Measurements from ENCODE around the gene VAPA. TPM values are rescaled to one million over a fixed set of nuclear protein-coding genes. Genes with fewer than 3 reads are reported as not detected.

Gene VAPA
- total RNA-seq, 1 donor from 2014 or later = 203 TPM

DNA sequence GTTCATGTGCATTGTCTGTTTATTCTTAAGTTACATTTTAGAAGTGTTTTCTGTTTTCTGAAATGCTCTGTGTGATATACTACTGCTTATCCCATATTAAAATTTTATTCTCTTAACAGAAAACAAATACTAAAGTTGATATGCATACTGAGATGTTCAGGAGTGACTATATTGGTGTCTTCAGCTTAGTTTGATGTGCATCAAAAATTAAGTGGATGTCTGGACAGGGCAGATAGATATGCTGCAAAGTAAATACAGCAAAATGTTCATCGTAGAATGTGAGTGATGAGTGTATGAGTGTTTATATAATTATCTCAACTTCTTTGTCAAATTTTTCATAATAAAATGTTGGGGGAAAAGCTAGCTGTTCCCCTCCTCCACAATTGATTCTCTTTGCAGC is 13.2 kb downstream of the VAPA start:
- ATAC-seq (no peak), DNase-seq (ENCODE audit: missing footprints) (no peak)
- intact Hi-C loops (cut with DNase I) = no loop called here

GRCh38 chr18:9927392-9928063 is 13.7 kb downstream of the VAPA start:
- DNase-seq (ENCODE audit: missing footprints) = no peak
- ATAC-seq = no peak
- intact Hi-C loops (cut with DNase I) = no loop called here

DNA sequence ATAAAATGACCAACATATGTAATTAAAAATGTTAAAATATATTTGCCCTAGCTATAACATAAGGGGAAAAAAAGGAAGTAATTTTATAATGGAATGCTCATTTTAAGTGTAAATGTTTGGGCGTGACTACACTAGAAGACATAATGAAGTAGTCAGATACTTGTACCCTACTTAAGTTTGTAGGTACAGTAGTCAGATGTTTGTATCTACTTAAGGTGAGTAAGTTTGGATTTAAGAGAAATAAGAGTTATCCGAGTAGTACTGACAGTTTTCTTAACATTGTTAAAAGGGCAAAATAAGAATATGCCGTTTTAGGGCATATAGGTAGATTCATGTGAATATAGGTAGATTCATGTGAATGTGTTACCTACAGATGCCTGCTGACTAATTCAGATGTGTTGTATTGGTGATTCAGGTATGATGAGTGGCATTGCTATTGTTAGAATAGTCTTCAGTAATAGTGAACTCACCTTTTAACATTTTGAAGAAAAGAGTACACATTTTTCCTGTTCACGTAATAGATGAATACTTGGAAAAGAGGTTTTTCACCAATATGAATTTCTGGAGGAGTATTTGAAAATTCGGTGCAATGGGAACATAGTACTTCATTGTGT is 14.9 kb downstream of the VAPA start:
- intact Hi-C loops (cut with DNase I) = no loop called here
- no peak for ATAC-seq
- no peak for DNase-seq (ENCODE audit: missing footprints)

DNA sequence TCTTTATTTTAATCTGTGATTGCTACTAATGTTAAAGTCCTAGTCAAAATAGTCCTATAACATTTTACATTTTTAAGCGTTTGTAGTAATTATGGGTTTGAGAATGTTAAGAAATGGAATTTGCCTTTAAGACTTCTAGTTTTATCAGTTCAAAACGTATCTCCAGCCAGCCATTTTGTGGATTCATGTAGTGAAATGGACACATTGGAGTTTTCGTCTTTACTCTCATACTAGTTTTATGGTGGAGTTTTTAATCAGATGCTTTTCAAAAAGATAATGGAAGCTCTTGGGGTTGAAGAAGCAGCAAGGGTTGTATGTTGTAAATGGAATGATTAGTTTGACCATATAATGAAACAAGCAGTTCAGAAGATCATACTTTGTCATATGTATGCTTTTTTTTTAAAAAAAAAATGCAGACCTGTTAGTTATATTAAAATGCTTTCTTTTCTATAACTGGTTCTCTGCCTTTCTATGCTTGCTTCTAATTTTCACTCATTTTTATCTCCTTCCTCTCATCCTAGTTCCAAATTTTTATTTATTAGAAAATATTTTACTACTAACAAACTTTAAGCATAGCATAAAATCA is 16.6 kb downstream of the VAPA start:
- DNase-seq (ENCODE audit: missing footprints) (no peak), ATAC-seq (no peak)
- intact Hi-C loops (cut with DNase I) = no loop called here

DNA sequence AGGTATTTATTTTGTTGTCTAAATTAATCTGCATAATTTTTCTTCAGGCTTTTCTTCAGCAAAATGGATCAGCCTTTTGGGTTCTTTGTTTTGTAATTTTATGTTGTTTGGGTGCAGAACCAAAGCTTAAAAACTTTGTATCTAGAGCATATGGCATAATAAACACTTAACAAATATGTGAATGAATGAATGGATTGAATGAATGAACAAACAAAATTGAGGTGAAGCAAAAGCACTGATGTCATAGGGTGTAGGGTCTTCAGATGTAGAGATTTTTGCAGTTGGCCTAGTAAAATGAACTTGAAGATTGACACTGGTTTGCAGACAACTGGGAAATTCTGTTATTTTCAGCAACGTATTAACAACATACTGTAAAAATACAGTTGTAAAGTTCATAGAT is 17.3 kb downstream of the VAPA start:
- no peak for ATAC-seq
- DNase-seq (ENCODE audit: missing footprints) = no peak
- intact Hi-C loops (cut with DNase I) = no loop called here

DNA sequence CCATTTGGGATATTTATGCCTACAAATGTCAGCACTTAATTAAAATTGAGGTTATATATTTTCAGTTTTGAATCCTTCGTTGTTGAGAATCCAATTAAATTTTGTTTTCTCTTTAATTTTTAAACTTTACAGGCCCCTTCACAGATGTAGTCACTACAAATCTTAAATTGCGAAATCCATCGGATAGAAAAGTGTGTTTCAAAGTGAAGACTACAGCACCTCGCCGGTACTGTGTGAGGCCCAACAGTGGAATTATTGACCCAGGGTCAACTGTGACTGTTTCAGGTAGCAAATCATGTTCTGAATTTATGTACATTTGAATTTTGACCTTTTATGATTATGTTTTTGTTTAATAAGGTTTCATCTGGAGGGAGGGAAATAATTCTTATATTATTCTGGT is 17.9 kb downstream of the VAPA start:
- ATAC-seq (no peak), DNase-seq (ENCODE audit: missing footprints) (no peak)
- intact Hi-C loops (cut with DNase I) = no loop called here

DNA sequence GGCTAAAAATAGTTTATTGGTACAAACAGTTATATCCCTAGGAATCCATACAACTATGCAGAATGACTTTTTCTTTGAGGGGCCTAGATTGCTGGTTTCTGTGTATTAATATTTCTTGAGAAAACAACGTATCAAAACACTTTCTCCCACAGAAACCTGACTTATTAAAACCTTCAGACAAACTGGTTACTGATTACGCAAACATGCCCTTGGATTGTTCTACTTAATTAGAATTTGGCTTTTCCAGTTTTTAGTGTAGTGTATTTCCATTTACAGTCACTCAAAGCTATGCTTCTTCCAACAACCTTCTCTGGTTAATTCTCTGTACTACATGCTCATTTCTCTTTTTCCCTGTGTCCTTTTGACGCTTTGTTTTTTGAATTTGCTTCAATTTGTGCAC is 20.0 kb downstream of the VAPA start:
- ATAC-seq (no peak), DNase-seq (ENCODE audit: missing footprints) (no peak)
- intact Hi-C loops (cut with DNase I) = no loop called here

- DNase-seq (ENCODE audit: missing footprints) = no peak
- intact Hi-C loops (cut with DNase I) = no loop called here
- no peak for ATAC-seq
These were observed 20.5 kb downstream of the VAPA start for GRCh38 chr18:9934274-9934673.

DNA sequence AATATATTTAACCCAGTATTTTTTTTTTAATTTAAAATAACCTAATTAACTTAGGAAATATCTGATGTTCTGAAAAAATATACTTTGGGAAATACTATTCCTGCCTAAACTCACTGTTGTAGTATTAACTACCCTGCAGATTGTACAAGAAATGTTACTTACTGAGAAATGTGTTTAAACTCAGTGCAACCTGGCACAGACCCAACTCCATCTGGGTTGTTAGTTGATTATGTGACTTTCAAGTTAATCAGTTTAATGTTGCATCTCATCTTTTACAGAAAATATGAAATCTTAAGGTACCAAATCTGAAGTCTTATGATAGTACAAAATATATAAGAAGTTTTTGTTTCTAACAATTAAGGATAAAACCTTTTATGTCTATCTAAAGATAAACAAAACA is 27.3 kb downstream of the VAPA start:
- DNase-seq (ENCODE audit: missing footprints) (no peak), ATAC-seq (no peak)
- intact Hi-C loops (cut with DNase I) = loop anchor here (10.0 kb wide), 1 partner anchor 236 kb away; the partner anchor contains the start of gene RAB31

- DNase-seq (ENCODE audit: missing footprints) = no peak
- intact Hi-C loops (cut with DNase I) = loop anchor here (10.0 kb wide), 1 partner anchor 237 kb away; the partner anchor contains the start of gene RAB31
- no peak for ATAC-seq
These were observed 27.8 kb downstream of the VAPA start for GRCh38 chr18:9941660-9942059.

DNA sequence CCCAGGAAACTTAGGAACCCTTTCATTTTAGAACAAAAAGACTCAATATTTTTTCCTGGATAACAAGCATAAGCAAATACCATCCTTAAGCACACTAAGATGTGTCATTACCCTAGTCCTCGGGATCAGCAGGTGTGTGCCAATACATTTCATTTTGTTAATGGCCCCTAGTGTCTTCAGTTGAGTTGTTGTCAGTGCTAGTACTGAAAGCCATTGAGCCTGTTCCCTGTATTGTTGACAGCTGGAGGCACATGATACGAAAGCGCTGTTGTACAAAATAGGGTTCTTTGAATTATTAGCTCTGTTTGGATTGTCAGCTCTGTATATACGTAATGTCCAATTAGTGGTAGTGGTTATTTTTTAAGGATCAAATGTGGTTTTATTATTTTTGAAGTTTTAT is 29.5 kb downstream of the VAPA start:
- intact Hi-C loops (cut with DNase I) = loop anchor here (10.0 kb wide), 1 partner anchor 239 kb away; the partner anchor contains the start of gene RAB31
- no peak for DNase-seq (ENCODE audit: missing footprints)
- ATAC-seq = peak; percentile 52

- no peak for DNase-seq (ENCODE audit: missing footprints)
- ATAC-seq = no peak
- intact Hi-C loops (cut with DNase I) = loop anchor here (10.0 kb wide), 1 partner anchor 240 kb away; the partner anchor contains the start of gene RAB31
These were observed 31.0 kb downstream of the VAPA start for GRCh38 chr18:9944805-9945204.

GRCh38 chr18:9946831-9947230 is 33.0 kb downstream of the VAPA start:
- DNase-seq (ENCODE audit: missing footprints) (no peak), ATAC-seq (no peak)
- intact Hi-C loops (cut with DNase I) = loop anchor here (10.0 kb wide), 1 partner anchor 242 kb away; the partner anchor contains the start of gene RAB31

DNA sequence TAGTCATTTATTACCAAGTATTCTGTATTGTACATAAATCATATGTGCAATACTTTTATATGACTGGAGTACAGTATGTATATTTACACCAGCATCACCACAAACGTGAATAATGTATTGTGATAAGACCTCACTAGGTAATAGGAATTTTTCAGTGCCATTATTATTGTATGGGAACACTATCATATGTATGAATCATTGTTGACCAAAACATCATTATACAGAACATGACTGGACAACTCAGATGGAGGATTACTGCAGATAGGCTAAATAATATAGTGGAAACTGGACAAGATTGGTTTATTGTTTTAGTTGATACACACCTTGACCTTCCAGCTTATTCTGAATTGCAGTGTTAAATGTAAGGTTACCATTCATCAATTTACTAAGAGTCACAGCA is 33.4 kb downstream of the VAPA start:
- intact Hi-C loops (cut with DNase I) = loop anchor here (10.0 kb wide), 1 partner anchor 242 kb away; the partner anchor contains the start of gene RAB31
- DNase-seq (ENCODE audit: missing footprints) (no peak), ATAC-seq (no peak)

DNA sequence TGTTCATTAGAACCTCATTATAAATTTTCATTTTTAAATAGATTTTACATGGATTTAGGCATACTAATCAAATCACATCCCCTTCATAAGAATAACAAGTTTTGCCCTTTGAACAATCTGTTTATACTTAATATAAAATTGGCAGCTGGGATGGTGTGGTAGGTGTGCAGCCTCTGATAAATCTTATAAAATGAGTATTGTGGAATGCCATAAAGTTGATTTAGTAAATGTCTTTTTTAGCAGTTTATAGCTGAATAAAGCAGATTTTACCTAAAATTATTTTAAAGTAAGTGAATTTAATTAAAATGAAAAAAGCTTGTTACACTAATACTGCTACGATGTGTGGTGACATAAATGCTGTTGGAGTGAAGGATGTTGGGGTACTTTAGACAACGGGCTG is 35.5 kb downstream of the VAPA start:
- ATAC-seq (no peak), DNase-seq (ENCODE audit: missing footprints) (no peak)
- intact Hi-C loops (cut with DNase I) = loop anchor here (10.0 kb wide), 1 partner anchor 245 kb away; the partner anchor contains the start of gene RAB31

DNA sequence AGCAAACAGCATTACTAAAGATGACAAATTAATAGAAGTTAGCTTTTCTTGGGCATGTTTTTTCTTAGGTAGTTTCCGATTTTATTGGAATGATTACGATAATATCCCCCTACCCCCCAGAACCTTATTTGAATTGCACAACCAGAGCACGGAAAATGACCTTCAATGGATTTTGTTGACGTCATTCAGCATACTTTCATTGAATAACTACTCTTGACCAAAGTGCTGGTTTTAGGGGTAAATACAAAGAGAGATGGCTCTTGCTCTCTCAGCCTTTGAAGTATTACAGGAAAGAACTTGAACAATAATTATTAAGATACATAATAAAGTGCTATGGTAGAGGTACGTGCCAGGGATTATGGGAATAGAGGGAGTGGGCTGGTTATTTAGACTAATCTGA is 36.0 kb downstream of the VAPA start:
- no peak for DNase-seq (ENCODE audit: missing footprints)
- ATAC-seq = no peak
- intact Hi-C loops (cut with DNase I) = loop anchor here (5.0 to 10.0 kb wide), 3 partner anchors 33 to 245 kb away; partner anchors contain the start of gene RAB31

- DNase-seq (ENCODE audit: missing footprints) = no peak
- no peak for ATAC-seq
- intact Hi-C loops (cut with DNase I) = loop anchor here (5.0 kb wide), 2 partner anchors 33 to 143 kb away; no protein-coding TSS in a partner anchor
These were observed 36.6 kb downstream of the VAPA start for GRCh38 chr18:9950289-9951016.

GRCh38 chr18:9951022-9951859 is 37.4 kb downstream of the VAPA start:
- intact Hi-C loops (cut with DNase I) = loop anchor here (5.0 kb wide), 2 partner anchors 34 to 144 kb away; no protein-coding TSS in a partner anchor
- ATAC-seq = peak; percentile 72
- no peak for DNase-seq (ENCODE audit: missing footprints)
